Liver (tissue), 3 donors: ENCODE measurements around the gene S100G.

Experiments used
- EGR1 ChIP-seq, 2 donors: IDR thresholded peaks; 2 replicates each; pipeline ENCODE4 v1.6.1; 2016 to 2018; ENCODE audit warnings: antibody characterized with exemption in 2 of 2, low read depth in 2 of 2
- FOXA2 ChIP-seq: IDR thresholded peaks from 2 replicates; pipeline ENCODE4 v1.6.1; 2016; ENCODE audit warnings: antibody characterized with exemption
- GABPA ChIP-seq, 2 donors: IDR thresholded peaks in 1 of 2; conservative IDR thresholded peaks in 1 of 2; 2 replicates each; pipeline ENCODE4 v1.6.1; 2016; ENCODE audit warnings: antibody characterized with exemption in 2 of 2, mild to moderate bottlenecking in 1 of 2, moderate library complexity in 1 of 2
- SP1 ChIP-seq: IDR thresholded peaks from 2 replicates; pipeline ENCODE4 v1.6.1; 2018; ENCODE audit warnings: antibody characterized with exemption, mild to moderate bottlenecking
- TAF1 ChIP-seq: conservative IDR thresholded peaks from 2 replicates; pipeline ENCODE4 v1.6.1; 2016; ENCODE audit warnings: antibody characterized with exemption, mild to moderate bottlenecking
- YY1 ChIP-seq: IDR thresholded peaks from 2 replicates; pipeline ENCODE4 v1.6.1; 2016; ENCODE audit warnings: antibody characterized with exemption, mild to moderate bottlenecking
- TF ChIP-seq, protein P1 (sequence below): fragments of 150-350 bp; IDR thresholded peaks from 2 replicates; pipeline ENCODE4 v1.5.1; 2017; ENCODE audit warnings: improper control_type of control experiment, low read depth, low read length; ENCODE audit not compliant: missing input control
- TF ChIP-seq, protein P2 (sequence below): IDR thresholded peaks from 2 replicates; pipeline ENCODE4 v1.6.1; 2016; ENCODE audit warnings: antibody characterized with exemption
- TF ChIP-seq, protein P3 (sequence below): IDR thresholded peaks from 2 replicates; pipeline ENCODE4 v1.6.1; 2016; ENCODE audit warnings: antibody characterized with exemption, mild to moderate bottlenecking
- TF ChIP-seq, protein P4 (sequence below): IDR thresholded peaks from 2 replicates; pipeline ENCODE4 v1.6.1; 2016; ENCODE audit warnings: antibody characterized with exemption
- donor health status: healthy.
- donor health status: healthy.

DNA sequence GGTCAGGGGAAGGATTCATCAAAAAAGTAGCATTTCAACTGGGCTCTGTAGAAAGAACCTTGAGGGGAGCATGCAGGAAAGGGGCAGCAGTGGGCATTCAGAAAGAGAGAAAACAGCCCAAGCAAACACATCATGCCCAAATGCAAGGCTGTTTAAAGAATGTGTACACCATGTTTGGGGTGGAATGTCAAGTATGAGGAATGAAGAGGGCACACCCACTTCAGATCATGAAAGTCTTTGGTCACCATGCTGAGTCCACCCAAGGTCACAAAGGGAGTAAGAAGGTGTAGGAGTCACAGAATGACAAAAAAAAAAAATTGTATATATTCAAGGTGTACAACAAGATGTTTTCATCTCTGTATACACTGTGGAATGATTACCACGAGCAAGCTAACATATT is 9.4 kb downstream of the S100G start:
- TF ChIP-seq TAF1, result no peak
- no peak for TF ChIP-seq GABPA (IDR thresholded peaks at IDR 0.05 in 1 of 2, conservative IDR thresholded peaks at IDR 0.05 in 1 of 2)
- TF ChIP-seq, protein P1, sequence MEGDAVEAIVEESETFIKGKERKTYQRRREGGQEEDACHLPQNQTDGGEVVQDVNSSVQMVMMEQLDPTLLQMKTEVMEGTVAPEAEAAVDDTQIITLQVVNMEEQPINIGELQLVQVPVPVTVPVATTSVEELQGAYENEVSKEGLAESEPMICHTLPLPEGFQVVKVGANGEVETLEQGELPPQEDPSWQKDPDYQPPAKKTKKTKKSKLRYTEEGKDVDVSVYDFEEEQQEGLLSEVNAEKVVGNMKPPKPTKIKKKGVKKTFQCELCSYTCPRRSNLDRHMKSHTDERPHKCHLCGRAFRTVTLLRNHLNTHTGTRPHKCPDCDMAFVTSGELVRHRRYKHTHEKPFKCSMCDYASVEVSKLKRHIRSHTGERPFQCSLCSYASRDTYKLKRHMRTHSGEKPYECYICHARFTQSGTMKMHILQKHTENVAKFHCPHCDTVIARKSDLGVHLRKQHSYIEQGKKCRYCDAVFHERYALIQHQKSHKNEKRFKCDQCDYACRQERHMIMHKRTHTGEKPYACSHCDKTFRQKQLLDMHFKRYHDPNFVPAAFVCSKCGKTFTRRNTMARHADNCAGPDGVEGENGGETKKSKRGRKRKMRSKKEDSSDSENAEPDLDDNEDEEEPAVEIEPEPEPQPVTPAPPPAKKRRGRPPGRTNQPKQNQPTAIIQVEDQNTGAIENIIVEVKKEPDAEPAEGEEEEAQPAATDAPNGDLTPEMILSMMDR, result no peak
- TF ChIP-seq, protein P2, sequence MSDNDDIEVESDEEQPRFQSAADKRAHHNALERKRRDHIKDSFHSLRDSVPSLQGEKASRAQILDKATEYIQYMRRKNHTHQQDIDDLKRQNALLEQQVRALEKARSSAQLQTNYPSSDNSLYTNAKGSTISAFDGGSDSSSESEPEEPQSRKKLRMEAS, result no peak
- TF ChIP-seq, protein P3, sequence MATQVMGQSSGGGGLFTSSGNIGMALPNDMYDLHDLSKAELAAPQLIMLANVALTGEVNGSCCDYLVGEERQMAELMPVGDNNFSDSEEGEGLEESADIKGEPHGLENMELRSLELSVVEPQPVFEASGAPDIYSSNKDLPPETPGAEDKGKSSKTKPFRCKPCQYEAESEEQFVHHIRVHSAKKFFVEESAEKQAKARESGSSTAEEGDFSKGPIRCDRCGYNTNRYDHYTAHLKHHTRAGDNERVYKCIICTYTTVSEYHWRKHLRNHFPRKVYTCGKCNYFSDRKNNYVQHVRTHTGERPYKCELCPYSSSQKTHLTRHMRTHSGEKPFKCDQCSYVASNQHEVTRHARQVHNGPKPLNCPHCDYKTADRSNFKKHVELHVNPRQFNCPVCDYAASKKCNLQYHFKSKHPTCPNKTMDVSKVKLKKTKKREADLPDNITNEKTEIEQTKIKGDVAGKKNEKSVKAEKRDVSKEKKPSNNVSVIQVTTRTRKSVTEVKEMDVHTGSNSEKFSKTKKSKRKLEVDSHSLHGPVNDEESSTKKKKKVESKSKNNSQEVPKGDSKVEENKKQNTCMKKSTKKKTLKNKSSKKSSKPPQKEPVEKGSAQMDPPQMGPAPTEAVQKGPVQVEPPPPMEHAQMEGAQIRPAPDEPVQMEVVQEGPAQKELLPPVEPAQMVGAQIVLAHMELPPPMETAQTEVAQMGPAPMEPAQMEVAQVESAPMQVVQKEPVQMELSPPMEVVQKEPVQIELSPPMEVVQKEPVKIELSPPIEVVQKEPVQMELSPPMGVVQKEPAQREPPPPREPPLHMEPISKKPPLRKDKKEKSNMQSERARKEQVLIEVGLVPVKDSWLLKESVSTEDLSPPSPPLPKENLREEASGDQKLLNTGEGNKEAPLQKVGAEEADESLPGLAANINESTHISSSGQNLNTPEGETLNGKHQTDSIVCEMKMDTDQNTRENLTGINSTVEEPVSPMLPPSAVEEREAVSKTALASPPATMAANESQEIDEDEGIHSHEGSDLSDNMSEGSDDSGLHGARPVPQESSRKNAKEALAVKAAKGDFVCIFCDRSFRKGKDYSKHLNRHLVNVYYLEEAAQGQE, result no peak
- TF ChIP-seq FOXA2, result no peak
- TF ChIP-seq, protein P4, sequence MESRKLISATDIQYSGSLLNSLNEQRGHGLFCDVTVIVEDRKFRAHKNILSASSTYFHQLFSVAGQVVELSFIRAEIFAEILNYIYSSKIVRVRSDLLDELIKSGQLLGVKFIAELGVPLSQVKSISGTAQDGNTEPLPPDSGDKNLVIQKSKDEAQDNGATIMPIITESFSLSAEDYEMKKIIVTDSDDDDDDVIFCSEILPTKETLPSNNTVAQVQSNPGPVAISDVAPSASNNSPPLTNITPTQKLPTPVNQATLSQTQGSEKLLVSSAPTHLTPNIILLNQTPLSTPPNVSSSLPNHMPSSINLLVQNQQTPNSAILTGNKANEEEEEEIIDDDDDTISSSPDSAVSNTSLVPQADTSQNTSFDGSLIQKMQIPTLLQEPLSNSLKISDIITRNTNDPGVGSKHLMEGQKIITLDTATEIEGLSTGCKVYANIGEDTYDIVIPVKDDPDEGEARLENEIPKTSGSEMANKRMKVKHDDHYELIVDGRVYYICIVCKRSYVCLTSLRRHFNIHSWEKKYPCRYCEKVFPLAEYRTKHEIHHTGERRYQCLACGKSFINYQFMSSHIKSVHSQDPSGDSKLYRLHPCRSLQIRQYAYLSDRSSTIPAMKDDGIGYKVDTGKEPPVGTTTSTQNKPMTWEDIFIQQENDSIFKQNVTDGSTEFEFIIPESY, result no peak
- TF ChIP-seq YY1, result no peak
- no peak for TF ChIP-seq SP1
- TF ChIP-seq EGR1 (IDR thresholded peaks at IDR 0.05; ENCODE audit: low read depth in 2 of 2), result no peak
